Activated CD4-positive, alpha-beta T cell treated with anti-CD3 and anti-CD28 coated beads, Interleukin-2, amount 50 U/mL, for 16 hours (primary cell): Measurements from ENCODE around the gene MMP27.

Experiments
- DNase-seq: peaks from one replicate; pipeline ENCODE4 v3.0.0-alpha.2; 2020

The MMP27 gene

DNA sequence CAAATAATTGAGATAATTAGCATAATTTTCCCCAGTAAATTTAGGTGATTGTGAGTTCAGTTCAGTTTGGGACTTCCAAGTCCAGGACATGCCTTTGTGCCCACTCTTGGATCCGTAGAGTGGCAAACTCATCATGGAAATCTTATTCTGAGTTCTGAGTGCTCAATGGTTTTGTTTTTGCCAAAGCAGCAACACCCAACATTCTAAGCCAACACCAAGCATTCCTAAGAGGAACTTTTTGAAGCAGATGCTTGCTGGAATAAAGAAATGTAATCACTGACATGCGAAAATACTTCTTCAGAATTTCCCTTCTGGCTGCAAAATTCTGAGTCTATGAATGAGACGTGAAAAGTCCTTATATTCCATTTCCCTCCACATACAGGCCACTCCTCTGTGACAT is 10.4 kb downstream of the MMP27 start:
- no peak for DNase-seq

DNA sequence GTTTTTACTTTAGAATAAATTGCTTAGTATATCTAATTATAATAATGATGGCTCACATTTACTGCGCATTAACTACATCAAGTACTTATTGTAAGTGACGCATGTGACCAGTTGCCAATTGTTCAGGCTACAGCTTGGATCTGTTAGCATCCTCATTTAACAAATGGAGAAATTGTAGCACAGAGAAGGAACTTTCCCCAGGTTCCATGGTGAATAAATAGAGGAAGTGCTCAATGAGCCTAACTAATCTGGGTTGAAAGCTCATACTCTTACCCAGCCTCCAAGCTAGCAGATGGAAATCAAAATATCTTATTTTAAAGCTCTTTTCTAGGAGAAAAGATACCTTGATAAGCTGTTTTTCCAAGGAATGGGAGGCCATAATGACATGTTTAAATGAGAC is 19.8 kb downstream of the MMP27 start:
- DNase-seq: no peak

DNA sequence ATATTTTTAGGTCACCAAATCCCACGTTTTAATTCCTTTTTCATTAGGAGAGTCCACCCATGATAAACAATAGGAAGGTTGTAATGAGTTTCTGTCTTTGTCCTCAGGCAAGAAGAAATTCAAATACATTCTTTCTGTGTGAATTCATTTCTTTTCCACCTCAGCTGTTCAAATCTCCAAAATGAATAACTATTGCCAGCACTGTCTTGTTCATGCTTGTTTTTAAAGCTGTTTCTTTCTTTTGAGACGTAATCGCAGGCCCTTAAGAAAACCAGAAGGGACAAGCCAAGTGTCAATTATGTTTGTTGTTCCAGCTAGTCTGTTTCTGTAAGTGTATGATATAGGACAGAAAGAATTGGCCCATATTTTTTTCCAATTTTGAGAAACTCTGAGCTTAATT is 20.2 kb downstream of the MMP27 start:
- DNase-seq: no peak

DNA sequence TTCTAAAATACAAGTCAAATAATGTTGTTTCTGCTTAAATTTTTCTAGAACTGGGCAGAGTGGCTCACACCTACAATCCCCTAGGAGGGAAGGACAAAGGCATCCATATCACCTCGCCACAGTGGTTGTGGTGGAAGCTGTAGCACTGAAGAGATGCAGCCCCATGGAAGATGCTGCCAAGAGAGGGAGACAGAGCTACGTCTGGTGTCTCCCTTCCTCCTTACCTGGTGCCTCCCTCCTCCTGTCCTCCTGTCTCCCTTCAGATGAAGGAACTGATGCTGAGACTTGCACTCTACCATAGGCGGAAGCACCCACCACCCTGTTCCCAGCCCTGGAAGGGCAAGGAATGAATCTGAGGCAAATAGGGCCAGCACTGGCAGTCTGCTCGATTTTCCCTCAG is 22.3 kb downstream of the MMP27 start:
- DNase-seq: no peak

DNA sequence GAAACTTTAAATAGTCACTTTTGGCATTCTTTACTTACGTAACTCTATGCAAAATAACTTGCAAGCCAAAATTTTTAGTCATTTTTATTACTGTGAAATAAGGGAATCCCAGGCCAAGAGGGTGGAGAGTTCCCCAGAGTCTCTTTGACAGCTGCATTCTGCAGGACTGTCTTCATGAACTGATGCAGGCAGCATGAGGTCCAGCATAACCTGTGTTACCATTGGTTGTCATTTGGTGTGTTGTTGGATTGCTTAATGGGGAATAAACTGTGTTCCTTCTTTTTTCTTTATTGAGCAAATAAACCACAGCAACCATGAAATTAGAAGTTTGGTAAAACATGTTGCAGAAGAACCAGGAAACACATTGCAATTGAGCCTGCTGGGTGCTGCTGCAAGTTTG is 24.6 kb downstream of the MMP27 start:
- no peak for DNase-seq

DNA sequence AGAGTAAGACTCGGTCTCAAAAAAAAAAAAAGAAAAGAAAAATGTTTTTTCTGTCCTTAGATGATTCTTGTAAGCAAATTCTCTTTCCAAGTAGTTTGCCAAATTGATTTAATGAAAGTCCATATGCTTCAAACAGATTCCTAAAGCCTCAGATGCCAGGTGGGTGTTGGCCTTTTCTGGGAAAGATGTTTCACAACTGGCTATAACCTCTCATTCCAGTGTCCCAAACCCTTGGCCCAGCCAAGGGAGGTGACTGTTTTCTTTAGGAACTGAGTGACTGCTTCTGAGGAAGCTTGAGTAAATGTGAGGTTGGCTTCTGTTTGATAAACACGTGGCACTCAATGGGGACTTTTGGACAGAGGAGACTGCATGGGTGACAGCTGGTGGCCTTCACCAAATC is 27.5 kb downstream of the MMP27 start:
- DNase-seq: no peak

DNA sequence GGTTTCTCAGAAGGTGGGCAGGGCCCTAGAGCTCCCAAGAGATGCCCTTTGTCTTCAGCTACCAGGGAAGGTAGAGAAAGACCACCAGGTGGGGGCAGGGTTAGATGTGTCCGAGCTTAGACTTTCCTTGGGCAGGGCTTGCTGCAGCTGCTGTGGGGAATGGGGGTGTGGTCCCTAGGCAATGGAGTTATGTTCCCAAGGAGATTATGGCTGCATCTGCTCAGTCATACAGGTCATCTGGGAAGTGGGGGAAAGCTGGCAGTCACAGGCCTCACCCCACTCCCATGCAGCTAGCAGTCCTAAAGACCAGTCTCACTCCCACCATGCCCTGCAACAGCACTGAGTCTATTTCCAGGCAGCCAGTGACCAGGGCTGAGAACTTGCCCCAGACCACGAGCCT is 29.5 kb downstream of the MMP27 start:
- no peak for DNase-seq

DNA sequence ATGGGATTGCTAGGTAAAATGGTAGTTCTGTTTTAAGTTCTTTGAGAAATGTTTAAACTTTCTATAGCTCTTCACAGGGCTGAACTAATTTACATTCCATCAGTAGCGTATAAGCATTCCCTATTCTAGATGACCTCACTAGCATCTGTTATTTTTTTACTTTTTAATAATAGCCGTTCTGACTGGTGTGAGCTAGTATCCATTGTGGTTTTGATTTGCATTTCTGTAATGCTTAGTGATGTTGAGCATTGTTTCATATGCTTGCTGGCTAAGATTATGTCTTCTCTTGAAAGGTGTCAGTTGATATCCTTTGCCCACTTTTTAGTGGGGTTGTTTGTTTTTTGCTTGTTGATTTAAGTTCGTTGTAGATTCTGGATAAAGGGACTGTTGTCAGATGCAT is 35.9 kb downstream of the MMP27 start:
- no peak for DNase-seq

DNA sequence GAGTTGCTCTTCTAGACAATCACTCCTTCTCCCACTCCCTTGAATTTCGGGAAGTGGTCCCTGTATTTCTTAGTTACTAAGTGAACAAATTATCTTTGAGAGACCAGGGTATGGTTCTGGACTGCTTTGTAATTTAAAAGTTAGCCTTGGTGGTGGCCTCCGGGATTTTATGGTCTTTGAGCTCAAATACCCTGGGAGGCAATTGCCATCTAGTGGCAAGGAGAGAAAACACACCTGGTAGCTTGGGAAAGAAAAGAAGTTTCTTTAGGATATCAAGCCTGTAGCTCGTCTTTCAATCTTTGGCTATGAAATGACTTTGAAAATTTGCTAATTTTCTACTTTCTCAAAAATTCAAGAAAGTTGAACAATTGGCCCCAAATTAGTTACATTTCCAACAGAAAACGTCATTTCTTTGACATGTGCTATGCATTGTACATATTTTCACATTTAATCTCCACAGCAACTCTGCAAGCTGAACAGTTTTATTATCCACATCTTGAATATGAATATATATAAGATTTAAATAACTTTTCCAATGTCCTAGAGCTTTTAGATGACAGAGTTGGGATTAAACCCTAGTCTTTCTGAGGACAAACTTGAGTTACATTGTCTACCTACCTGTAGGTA is 39.1 kb downstream of the MMP27 start:
- DNase-seq: peak; percentile 44

DNA sequence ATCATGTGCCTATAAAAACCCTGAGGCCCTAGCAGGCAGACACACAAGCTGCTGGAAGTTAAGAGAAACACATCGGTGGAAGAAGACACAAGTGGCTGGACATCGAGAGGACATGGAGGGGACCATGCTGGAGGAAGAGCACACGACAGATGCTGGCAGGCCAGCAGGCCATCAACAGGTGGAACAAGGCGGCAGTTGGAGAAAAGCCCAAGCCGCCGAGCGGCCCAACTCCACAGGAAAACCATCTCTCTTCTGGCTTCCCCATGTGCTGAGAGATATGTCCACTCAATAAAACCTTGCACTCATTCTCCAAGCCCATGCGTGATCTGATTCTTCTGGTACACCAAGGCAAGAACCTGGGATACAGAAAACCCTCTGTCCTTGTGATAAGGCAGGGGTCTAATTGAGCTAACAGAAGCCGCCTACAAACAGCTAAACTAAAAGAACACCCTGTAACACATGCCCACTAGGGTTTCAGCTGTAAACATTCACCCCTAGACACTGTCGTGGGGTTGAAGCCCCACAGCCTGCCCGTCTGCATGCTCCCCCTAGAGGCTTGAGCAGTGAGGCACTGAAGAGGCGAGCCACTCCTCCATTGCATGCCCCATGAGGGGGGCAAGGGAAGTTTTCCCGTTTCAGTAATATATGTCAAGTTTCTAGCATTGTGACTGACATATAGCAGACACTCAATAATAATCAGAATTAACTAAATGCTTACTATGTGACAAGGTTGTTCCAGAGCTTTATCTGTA is 41.4 kb downstream of the MMP27 start:
- DNase-seq: peak; percentile 35

DNA sequence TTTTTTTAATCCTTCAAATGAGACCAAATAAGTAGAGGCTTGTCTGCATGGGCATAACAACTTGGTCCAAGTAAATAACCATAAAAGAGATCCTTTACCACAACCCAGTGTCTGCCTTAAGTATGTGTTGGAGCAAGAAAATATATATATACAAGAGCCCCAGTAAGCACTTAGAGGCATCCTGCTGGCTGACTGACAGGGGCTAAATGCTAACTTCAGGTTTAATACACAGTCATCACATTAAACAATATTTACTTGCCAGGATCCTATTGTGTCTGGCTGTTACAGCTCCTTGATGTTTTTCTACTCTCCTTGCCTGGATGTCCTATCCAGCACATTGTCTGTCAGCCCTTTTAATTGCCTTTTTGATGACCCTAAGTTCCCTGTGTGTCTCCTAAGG is 43.0 kb downstream of the MMP27 start:
- DNase-seq: no peak

DNA sequence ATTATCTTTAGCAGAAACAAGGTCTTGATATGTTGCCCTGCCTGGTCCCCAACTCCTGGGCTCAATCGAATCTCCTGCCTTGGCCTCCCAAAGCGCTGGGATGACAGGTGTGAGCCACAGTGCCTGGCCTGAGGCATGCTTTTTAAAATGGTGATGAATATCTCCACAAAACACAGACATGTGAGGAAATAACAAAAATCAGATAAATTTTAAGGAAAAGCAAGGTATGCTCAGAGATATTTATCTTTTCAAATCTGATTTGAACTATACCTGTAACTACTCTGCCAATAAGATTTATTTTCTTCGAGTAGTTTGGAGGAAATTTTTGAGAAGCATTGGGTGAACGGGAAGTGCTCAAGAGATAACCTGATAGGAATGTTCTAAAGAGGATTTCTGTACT is 44.5 kb downstream of the MMP27 start:
- DNase-seq: no peak

DNA sequence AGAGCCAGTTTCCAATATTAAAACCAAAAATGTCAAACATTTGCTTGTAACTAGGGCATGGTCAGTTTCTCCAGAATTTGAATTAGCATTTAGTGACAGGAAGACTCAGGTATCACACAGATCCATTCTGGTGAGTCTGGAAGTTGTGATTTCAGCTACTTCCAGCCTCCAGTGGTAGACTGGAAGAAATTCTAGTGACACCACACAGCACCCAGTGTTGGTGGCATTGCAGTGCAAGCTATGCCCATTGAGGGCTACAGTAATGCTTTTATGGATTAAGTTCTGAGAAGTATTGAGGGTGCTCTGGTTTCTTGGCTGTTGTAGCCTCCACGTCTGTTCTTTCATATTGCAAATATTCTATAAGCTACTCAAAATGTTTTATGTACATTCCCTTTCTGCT is 49.0 kb downstream of the MMP27 start:
- no peak for DNase-seq

DNA sequence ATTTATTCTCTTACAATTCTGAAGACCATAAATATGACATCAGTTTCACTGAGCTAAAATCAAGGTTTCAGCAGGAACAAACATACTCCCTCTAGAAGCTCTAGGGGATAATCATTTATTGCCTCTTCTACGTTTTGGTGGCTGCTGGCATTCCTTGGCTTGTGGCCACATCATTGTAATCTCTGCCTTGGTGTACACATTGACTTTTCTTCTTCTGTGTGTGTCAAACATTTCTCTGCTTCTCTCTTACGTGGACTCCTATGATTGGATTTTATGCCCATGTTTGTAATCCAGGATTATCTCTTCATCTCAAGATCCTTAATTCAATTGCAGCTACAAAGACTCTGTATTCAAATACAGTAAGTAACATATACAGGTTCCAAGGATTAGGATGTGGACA is 50.0 kb downstream of the MMP27 start:
- no peak for DNase-seq

DNA sequence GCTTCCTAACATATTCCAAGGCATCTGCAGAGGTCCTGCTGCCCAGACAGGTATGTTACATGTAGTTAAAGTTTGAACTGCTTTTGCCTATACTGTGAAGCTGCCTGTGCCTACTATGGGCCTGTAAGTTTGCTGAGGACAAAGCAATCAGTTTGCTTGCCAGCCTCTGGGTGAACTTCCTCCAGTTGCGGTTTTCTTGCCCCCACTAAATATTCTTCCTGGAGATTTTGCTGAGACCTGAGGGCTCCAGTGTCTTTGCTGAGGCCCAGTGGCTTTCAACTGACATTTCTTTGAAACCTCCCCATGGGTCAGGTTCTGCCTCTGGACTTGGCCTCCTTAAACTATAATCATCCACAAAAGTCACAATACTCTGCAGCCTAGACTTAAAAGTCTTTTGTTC is 50.8 kb downstream of the MMP27 start:
- no peak for DNase-seq

DNA sequence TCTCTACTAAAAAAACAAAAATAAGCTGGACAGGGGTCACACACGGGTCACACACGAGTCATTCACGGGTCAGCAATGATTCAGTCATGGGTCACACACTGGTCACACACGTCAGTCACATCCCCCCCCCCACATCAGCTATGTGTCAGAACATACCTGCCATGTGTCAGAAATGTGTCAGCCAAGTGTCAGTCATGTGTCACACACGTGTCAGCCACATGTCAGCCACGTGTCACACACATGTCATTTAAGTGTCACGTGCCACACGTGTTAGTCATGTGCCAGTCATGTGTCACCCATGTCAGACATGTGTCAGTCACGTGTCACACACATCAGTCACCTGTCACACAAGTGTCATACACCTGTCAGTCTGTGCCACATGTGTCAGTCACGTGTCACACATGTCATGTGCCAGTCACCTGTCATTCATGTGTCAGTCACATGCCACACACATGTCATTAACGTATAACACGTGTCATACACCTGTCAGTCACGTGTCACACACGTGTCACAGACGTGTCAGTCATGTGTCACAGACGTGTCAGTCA is 51.8 kb downstream of the MMP27 start:
- DNase-seq: no peak

DNA sequence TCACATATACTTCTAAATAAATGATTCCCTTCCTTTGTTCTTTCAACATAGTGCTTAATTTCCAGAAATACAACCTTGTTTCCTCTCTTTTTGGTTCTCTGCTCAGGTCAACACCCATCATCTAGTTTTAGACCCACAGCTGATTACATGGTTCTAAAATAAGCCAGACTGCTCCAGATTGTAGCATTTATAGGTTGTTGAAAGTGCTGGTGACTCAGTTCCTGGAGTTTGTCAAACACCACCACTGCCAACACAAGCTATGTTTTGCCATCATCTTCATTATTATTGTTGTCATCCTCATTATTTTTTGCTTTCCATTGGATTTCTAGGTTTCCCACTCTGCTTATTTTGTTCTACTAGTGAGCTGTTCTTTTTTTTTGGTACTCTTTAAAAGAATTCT is 58.1 kb downstream of the MMP27 start:
- DNase-seq: no peak

DNA sequence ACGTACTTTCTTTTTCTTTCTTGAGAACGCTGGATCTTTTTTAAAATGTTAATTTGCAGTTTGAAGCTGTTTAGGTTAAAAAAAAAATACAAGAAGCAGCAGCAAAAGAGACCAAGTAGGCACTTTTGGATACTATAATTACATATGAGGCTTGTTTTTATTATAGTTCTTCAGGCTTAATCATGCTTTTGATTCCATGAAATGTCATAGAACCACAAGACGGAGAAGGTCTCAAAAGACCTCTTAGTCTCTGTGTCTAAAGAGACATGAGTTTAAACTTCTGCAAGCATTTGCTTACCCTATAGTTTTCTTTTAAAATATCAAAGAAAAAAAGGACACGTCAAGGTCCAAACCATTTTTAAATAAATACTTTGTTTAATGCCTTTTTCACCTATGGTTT is 61.6 kb downstream of the MMP27 start:
- DNase-seq: no peak
